Common myeloid progenitor, CD34-positive (primary cell): Measurements from ENCODE around the gene C17orf67.

Experiments used
- CTCF ChIA-PET: fragments of 350-600 bp; sonication (Branson Sonifier 250); formaldehyde crosslinking; loops from one replicate; lab custom pipeline; 2021; ENCODE audit warnings: antibody characterized with exemption; lab: Charles Lee
- POLR2A ChIA-PET: fragments of 350-600 bp; sonication (Branson Sonifier 250); formaldehyde crosslinking; loops from one replicate; lab custom pipeline; 2021; ENCODE audit warnings: antibody characterized with exemption; lab: Charles Lee
- DNase-seq, 3 donors: peaks; one replicate each; pipeline versions ENCODE4 v3.0.0 to v3.0.0-alpha.2; 2013
- H3K27ac ChIP-seq, 2 experiments: 1 replicate in 1 of 2; 2 replicates in 1 of 2; pipeline ENCODE4 v1.7.0; 2013; ENCODE audit warnings: inconsistent platforms in 2 of 2, low read length in 2 of 2, mild to moderate bottlenecking in 2 of 2, low read depth in 1 of 2, moderate library complexity in 1 of 2; ENCODE audit not compliant: severe bottlenecking in 2 of 2, insufficient read depth in 1 of 2, poor library complexity in 1 of 2
- H3K27me3 ChIP-seq, 5 experiments: replicated peaks in 2 of 5; 1 replicate in 3 of 5; 2 replicates in 2 of 5; pipeline versions ENCODE4 v1.6.1 to v1.7.0; 2013; ENCODE audit warnings: low read length in 4 of 5, mild to moderate bottlenecking in 2 of 5, moderate library complexity in 2 of 5, inconsistent platforms in 1 of 5; ENCODE audit not compliant: insufficient read depth in 5 of 5, control insufficient read depth in 4 of 5
- H3K36me3 ChIP-seq, 4 experiments: 1 replicate in 2 of 4; 2 replicates in 2 of 4; pipeline versions ENCODE4 v1.6.1 to v1.7.0; 2013; ENCODE audit warnings: low read length in 3 of 4, control low read depth in 1 of 4, mild to moderate bottlenecking in 1 of 4; ENCODE audit not compliant: control insufficient read depth in 4 of 4, insufficient read depth in 4 of 4
- H3K4me1 ChIP-seq, 4 experiments: 1 replicate in 3 of 4; 2 replicates in 1 of 4; pipeline versions ENCODE4 v1.6.1 to v1.7.1; 2013; ENCODE audit warnings: low read length in 3 of 4, mild to moderate bottlenecking in 3 of 4, control low read depth in 1 of 4, inconsistent platforms in 1 of 4, moderate library complexity in 1 of 4; ENCODE audit not compliant: control insufficient read depth in 4 of 4, insufficient read depth in 4 of 4; ENCODE audit errors: control extremely low read depth in 1 of 4
- H3K4me3 ChIP-seq, 7 experiments: 1 replicate in 4 of 7; 2 replicates in 3 of 7; pipeline versions ENCODE4 v1.5.1 to v1.7.0; 2013; ENCODE audit warnings: mild to moderate bottlenecking in 7 of 7, low read length in 6 of 7, moderate library complexity in 6 of 7, inconsistent platforms in 2 of 7, low read depth in 2 of 7, control low read depth in 1 of 7; ENCODE audit not compliant: insufficient read depth in 4 of 7, control insufficient read depth in 1 of 7; ENCODE audit errors: extremely low read depth in 1 of 7
- H3K9me3 ChIP-seq, 5 experiments: 1 replicate in 4 of 5; 2 replicates in 1 of 5; pipeline versions ENCODE4 v1.6.1 to v1.7.1; 2013; ENCODE audit warnings: low read length in 4 of 5, mild to moderate bottlenecking in 2 of 5, inconsistent platforms in 1 of 5, low read depth in 1 of 5, moderate library complexity in 1 of 5; ENCODE audit not compliant: control insufficient read depth in 4 of 5, insufficient read depth in 2 of 5; ENCODE audit errors: control extremely low read depth in 1 of 5
- WGBS: methylation state at CpG from one replicate; pipeline ENCODE4 v1.1.5; 2013; ENCODE audit not compliant: insufficient coverage; 5-methylcytosine and 5-hydroxymethylcytosine counted together

C17orf67 gene

GRCh38 chr17:56803071-56803470, 30.6 kb downstream of the C17orf67 start:
- H3K4me3 ChIP-seq, result no peak overlapping the region
- no peaks in the 10 kb centered on the region for H3K9me3 ChIP-seq
- H3K4me1 ChIP-seq, result peaks cover 0 to 2% (median under 1%) of the 10 kb centered on the region in 4 experiments
- H3K27me3 ChIP-seq, result no peaks in the 10 kb centered on the region
- no peak overlapping the region for H3K27ac ChIP-seq
- CTCF ChIA-PET, result no interaction called here
- WGBS, result no CpG with 5 or more reads among the region's 1 CpG
- no peak for DNase-seq
- POLR2A ChIA-PET, result no interaction called here
- peaks cover 0 to 2% (median 0%) of the 10 kb centered on the region in 4 experiments for H3K36me3 ChIP-seq

- CTCF ChIA-PET, result interaction anchor here (1.5 kb wide), 1 partner anchor 18 kb away, joined by 4 read pairs; no protein-coding TSS in a partner anchor
- H3K4me3 ChIP-seq, result no peak overlapping the region
- DNase-seq, result no peak
- no peaks in the 10 kb centered on the region for H3K9me3 ChIP-seq
- no peaks in the 10 kb centered on the region for H3K27me3 ChIP-seq
- peaks cover 0 to 2% (median 0%) of the 10 kb centered on the region in 4 experiments for H3K4me1 ChIP-seq
- H3K27ac ChIP-seq, result no peak overlapping the region
- no peaks in the 10 kb centered on the region for H3K36me3 ChIP-seq
- 100% methylated on average over 3 of the region's 4 CpGs for WGBS
- POLR2A ChIA-PET, result no interaction called here
Observed at GRCh38 chr17:56801459-56802178, 32.1 kb downstream of the C17orf67 start.

- WGBS, result 89% methylated on average over 3 of the region's 4 CpGs
- Histone ChIP-seq H3K4me3 (no peak overlapping the region), H3K36me3 (no peaks in the 10 kb centered on the region), H3K4me1 (peaks cover 0 to 5% (median under 1%) of the 10 kb centered on the region in 4 experiments), H3K9me3 (no peaks in the 10 kb centered on the region), H3K27ac (no peak overlapping the region), H3K27me3 (no peaks in the 10 kb centered on the region)
- DNase-seq, result no peak
- POLR2A ChIA-PET, result no interaction called here
- CTCF ChIA-PET, result interaction anchor here (1.0 kb wide), 1 partner anchor 23 kb away, joined by 3 read pairs; no protein-coding TSS in a partner anchor
Observed at GRCh38 chr17:56798916-56799315, 34.8 kb downstream of the C17orf67 start.

GRCh38 chr17:56796536-56796935, 37.2 kb downstream of the C17orf67 start:
- no peak overlapping the region for H3K4me3 ChIP-seq
- H3K27ac ChIP-seq, result no peak overlapping the region
- no peak for DNase-seq
- over 99% methylated on average over 7 of the region's 8 CpGs for WGBS
- CTCF ChIA-PET, result interaction anchor here (1.7 kb wide), 1 partner anchor 11 kb away, joined by 5 read pairs; no protein-coding TSS in a partner anchor
- POLR2A ChIA-PET, result no interaction called here
- no peaks in the 10 kb centered on the region for H3K9me3 ChIP-seq
- no peaks in the 10 kb centered on the region for H3K27me3 ChIP-seq
- peaks cover 0 to 10% (median 2%) of the 10 kb centered on the region in 4 experiments for H3K4me1 ChIP-seq
- no peaks in the 10 kb centered on the region for H3K36me3 ChIP-seq

- CTCF ChIA-PET, result interaction anchor here (1.2 to 1.7 kb wide), 2 partner anchors 12 to 14 kb away, joined by 5 read pairs; no protein-coding TSS in a partner anchor
- DNase-seq, result no peak
- H3K9me3 ChIP-seq, result peaks cover 0 to 3% (median 0%) of the 10 kb centered on the region in 5 experiments
- H3K27me3 ChIP-seq, result no peaks in the 10 kb centered on the region
- peaks cover 0 to 10% (median 2%) of the 10 kb centered on the region in 4 experiments for H3K4me1 ChIP-seq
- H3K36me3 ChIP-seq, result no peaks in the 10 kb centered on the region
- no peak overlapping the region for H3K27ac ChIP-seq
- WGBS, result 95% methylated on average over 4 of the region's 5 CpGs
- POLR2A ChIA-PET, result no interaction called here
- H3K4me3 ChIP-seq, result no peak overlapping the region
Observed at GRCh38 chr17:56795221-56795865, 38.4 kb downstream of the C17orf67 start.

GRCh38 chr17:56793957-56794356, 39.8 kb downstream of the C17orf67 start:
- Histone ChIP-seq H3K9me3 (peaks cover 0 to 3% (median 0%) of the 10 kb centered on the region in 5 experiments), H3K36me3 (no peaks in the 10 kb centered on the region), H3K4me1 (peaks cover 0 to 14% (median 4%) of the 10 kb centered on the region in 4 experiments), H3K27me3 (no peaks in the 10 kb centered on the region), H3K27ac (no peak overlapping the region), H3K4me3 (no peak overlapping the region)
- ChIA-PET CTCF (interaction anchor here (1.8 kb wide), 1 partner anchor 25 kb away, joined by 6 read pairs; no protein-coding TSS in a partner anchor), POLR2A (no interaction called here)
- DNase-seq, result peak in 2 of 3 donors; percentile 34 to 44
- 55% methylated on average over 2 of the region's 3 CpGs for WGBS

GRCh38 chr17:56793531-56793930, 40.2 kb downstream of the C17orf67 start:
- ChIA-PET CTCF (interaction anchor here (1.8 kb wide), 1 partner anchor 25 kb away, joined by 6 read pairs; no protein-coding TSS in a partner anchor), POLR2A (no interaction called here)
- peaks cover 0 to 3% (median 0%) of the 10 kb centered on the region in 5 experiments for H3K9me3 ChIP-seq
- no peaks in the 10 kb centered on the region for H3K27me3 ChIP-seq
- peaks cover 0 to 18% (median 6%) of the 10 kb centered on the region in 4 experiments for H3K4me1 ChIP-seq
- H3K27ac ChIP-seq, result no peak overlapping the region
- H3K36me3 ChIP-seq, result no peaks in the 10 kb centered on the region
- no peak for DNase-seq
- H3K4me3 ChIP-seq, result no peak overlapping the region
